Lower lobe of right lung (tissue), 2 donors: Measurements from ENCODE around the gene NSD2. TPM values are rescaled to one million over a fixed set of nuclear protein-coding genes. Genes with fewer than 3 reads are reported as not detected.

ENCODE experiments used
- ATAC-seq, 2 donors: fragments of 200-7000 bp; cut with Tn5 transposase; one replicate each; pipeline ENCODE4 v1.9.1; 2020 to 2022; ENCODE audit warnings: mild to moderate bottlenecking in 2 of 2, moderate library complexity in 2 of 2
- DNase-seq: peaks from one replicate; pipeline ENCODE4 v3.0.0-alpha.2; 2020
- H3K27ac ChIP-seq: fragments of 200-600 bp; one replicate; pipeline ENCODE4 v1.8.0; 2022
- H3K27me3 ChIP-seq: fragments of 200-600 bp; one replicate; pipeline ENCODE4 v1.8.0; 2022; ENCODE audit warnings: low read depth
- H3K36me3 ChIP-seq: fragments of 200-600 bp; one replicate; pipeline ENCODE4 v1.8.0; 2022; ENCODE audit warnings: mild to moderate bottlenecking
- H3K4me1 ChIP-seq: fragments of 200-600 bp; one replicate; pipeline ENCODE4 v1.8.0; 2022
- H3K4me3 ChIP-seq: fragments of 200-600 bp; one replicate; pipeline ENCODE4 v1.8.0; 2022; ENCODE audit warnings: mild to moderate bottlenecking
- H3K9me3 ChIP-seq: fragments of 200-600 bp; one replicate; pipeline ENCODE4 v1.8.0; 2022
- CTCF ChIP-seq: fragments of 200-600 bp; IDR thresholded peaks from one replicate; pipeline ENCODE4 v1.8.0; 2022; ENCODE audit warnings: antibody characterized with exemption, mild to moderate bottlenecking
- intact Hi-C: fragments of 100-400 bp; cut with DNase I; formaldehyde crosslinking; loops from one replicate; pipeline ENCODE4 v1.11.0; 2022
- total RNA-seq: library from RNA; stranded (reverse); fragmentation: NEBNext Ultra II Directional; extraction: Animal tissue kit (Norgen Biotek cat#: 25700); gene quantifications from one replicate; pipeline ENCODE4 v1.2.1, GENCODE V29; 2021
- donor health status: DM: no; HTN: yes; CAD: no; lungs with severe emphysema.

The NSD2 gene
- total RNA-seq, 1 donor from 2014 or later = 52.9 TPM

- Histone ChIP-seq H3K27ac (no peak overlapping the region), H3K36me3 (peaks cover 84% of the 10 kb centered on the region), H3K4me3 (no peak overlapping the region), H3K9me3 (no peaks in the 10 kb centered on the region), H3K4me1 (peaks cover 7% of the 10 kb centered on the region), H3K27me3 (no peaks in the 10 kb centered on the region)
- intact Hi-C loops = no loop called here
- no peak for DNase-seq
- no peak for ATAC-seq
- TF ChIP-seq CTCF = no peak
These were observed 105.5 kb downstream of the NSD2 start for GRCh38 chr4:1976416-1977352.

DNA sequence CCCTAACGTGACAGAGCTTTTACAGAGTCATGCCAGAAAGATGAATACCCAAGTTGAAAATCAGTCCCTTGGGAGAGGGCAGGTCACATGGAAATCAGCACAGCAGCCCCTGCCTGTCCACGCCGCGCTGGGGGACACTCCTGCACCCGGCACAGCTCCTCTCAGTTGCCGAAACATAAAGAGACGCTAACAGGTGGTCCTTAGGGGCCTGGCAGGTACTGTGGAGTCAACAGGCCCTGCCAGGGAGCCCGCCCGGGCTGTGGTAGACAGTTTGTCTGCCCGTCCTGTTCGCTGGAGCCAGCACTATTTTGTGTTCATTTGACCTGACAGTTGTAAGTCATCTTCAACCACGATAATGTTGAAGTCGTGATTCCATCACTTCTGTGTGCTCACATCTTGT is 107.0 kb downstream of the NSD2 start:
- Histone ChIP-seq H3K36me3 (peaks cover 93% of the 10 kb centered on the region), H3K4me3 (no peak overlapping the region), H3K4me1 (peaks cover 7% of the 10 kb centered on the region), H3K27ac (no peak overlapping the region), H3K27me3 (no peaks in the 10 kb centered on the region), H3K9me3 (no peaks in the 10 kb centered on the region)
- intact Hi-C loops = no loop called here
- ATAC-seq (no peak), DNase-seq (no peak)
- no peak for TF ChIP-seq CTCF

GRCh38 chr4:1978741-1979476 is 107.7 kb downstream of the NSD2 start:
- DNase-seq = no peak
- intact Hi-C loops = no loop called here
- Histone ChIP-seq H3K4me3 (no peak overlapping the region), H3K27me3 (no peaks in the 10 kb centered on the region), H3K27ac (no peak overlapping the region), H3K36me3 (peaks cover 93% of the 10 kb centered on the region), H3K4me1 (peaks cover 7% of the 10 kb centered on the region), H3K9me3 (no peaks in the 10 kb centered on the region)
- no peak for TF ChIP-seq CTCF
- ATAC-seq = no peak

DNA sequence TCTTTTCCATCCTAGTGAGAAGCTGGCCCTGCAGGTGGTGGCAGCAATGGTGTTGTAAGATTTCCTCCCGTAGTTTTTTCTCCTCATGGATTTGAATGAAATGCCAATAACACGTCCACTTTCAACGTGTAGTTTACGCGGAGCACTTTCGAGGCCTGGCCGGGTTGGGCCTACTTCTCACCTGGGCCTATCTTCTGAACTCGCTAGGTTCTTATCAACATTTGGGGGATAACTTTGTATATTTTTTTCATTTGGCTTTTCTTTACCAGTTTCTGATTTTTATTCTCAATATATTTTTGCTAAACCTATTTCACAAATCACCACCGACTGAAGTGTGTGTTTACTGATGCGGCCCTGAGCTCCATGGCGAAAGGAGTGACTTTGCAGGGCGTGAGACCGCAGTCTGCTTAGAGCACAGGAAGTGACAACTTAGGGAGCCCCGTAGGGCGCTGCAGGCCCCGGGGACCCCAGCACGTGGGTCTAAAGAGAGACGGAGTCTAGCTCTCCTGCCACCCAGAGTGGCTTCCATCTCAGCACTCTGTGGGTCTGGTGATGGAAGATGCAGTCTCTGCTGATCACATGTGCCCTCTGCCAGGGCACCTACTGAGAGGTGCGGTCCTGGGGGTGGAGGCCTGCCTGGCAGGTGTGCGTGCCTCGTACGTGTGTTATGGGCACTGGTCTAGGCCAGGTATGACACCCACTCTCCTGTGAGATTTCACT is 108.4 kb downstream of the NSD2 start:
- Histone ChIP-seq H3K27me3 (no peaks in the 10 kb centered on the region), H3K27ac (no peak overlapping the region), H3K4me1 (peaks cover 7% of the 10 kb centered on the region), H3K36me3 (peaks cover 93% of the 10 kb centered on the region), H3K9me3 (no peaks in the 10 kb centered on the region), H3K4me3 (no peak overlapping the region)
- intact Hi-C loops = no loop called here
- TF ChIP-seq CTCF = no peak
- no peak for DNase-seq
- ATAC-seq = no peak

- H3K36me3 ChIP-seq = peaks cover 94% of the 10 kb centered on the region
- H3K9me3 ChIP-seq = no peaks in the 10 kb centered on the region
- H3K27ac ChIP-seq = no peak overlapping the region
- H3K4me3 ChIP-seq = no peak overlapping the region
- H3K4me1 ChIP-seq = peaks cover 2% of the 10 kb centered on the region
- no peaks in the 10 kb centered on the region for H3K27me3 ChIP-seq
- no peak for TF ChIP-seq CTCF
- ATAC-seq (no peak), DNase-seq (no peak)
- intact Hi-C loops = no loop called here
These were observed 109.4 kb downstream of the NSD2 start for GRCh38 chr4:1980561-1981041.
